IPS-11a (cell line): ENCODE data around the gene SAMD4A.
"Not testable (repeated sequence)": the region's sequence is repeated elsewhere in the genome, so short reads cannot be mapped to it uniquely, and the experiment has no call there.

ENCODE experiments used
- H3K4me3 ChIP-seq: one replicate; pipeline ENCODE4 v1.5.1; 2013; ENCODE audit warnings: low read depth, low read length, control low read depth

The SAMD4A gene

DNA sequence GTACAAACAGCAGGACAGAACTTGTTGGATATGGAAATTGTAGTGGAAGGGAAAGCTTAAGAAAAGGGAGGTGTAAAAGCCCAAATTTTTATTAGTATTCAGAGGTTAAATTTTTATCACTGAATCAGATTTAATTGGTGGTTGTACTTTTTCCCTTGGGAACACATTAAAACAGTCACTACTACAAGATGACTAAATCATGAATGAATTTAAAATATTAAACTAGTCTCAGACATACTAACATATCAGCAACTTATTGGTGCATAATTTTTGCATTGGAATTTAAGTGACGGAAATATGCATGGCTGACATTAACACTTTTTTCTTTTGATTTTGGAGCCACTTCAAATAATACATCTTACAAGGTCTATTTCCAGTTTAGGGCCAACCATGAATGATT is 27.6 kb downstream of the SAMD4A start:
- no peak overlapping the region for H3K4me3 ChIP-seq

DNA sequence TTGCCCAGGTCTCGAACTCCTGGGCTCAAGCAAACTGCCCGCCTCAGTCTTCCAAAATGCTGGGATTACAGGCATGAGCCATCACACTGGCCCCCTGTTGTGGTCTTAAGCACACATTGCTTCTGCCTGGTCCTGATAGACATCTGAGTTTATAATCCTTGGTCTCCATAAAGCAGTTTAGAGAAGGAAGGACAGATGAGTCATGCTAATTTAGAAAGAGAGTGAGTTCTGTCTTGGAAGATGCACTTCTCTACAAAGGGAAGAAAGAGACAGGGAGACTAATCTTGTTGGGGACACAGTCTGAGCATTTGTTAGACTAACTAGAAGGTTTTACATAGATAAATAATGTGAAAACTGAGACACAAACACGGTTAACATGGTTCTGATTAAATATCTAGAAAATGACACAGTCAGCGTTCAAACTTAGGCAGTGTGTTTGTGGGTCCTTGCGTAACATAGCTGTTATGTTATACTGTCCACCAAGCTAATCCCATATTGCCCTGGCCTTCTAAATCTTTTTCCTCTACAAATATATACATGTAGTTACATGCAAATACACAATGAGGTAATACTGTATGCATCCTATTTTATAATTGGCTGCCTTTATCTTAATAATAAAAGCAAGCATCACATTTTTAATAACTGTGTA is 31.0 kb downstream of the SAMD4A start:
- no peak overlapping the region for H3K4me3 ChIP-seq

DNA sequence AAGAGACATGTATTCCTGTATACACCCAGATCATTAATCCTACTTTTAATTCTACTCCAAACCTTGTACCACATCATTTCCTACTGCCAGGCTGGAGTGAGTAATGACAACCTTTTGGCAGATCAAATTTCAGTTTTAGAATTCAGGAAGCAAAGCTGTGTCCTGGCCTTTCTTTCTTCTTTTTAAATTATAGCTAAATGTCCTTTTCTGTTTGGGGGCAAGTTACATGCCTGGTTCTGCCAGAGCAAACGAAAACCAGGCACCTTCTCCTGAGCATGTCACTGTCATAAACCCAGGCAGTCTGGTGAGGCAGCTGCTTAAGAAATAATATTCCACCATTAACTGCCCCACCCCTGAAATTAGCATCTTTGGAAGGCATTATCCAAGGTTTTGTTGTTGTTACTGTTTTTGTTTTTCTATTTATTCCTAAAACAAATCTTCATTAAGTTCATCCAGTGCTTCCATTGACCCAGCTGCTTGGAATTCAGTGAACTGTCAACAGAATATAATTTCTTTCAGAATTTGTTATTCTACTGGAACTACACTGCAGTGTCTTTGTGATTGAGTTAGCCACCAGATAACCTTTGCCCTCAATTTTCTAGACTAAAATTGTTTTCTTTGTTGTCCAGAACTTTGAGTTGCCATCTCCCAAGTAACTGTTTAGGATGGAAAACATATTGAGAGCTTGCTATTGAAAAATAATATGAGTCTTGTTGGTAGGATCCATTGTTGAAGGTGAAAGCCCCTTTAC is 33.2 kb downstream of the SAMD4A start:
- no peak overlapping the region for H3K4me3 ChIP-seq

DNA sequence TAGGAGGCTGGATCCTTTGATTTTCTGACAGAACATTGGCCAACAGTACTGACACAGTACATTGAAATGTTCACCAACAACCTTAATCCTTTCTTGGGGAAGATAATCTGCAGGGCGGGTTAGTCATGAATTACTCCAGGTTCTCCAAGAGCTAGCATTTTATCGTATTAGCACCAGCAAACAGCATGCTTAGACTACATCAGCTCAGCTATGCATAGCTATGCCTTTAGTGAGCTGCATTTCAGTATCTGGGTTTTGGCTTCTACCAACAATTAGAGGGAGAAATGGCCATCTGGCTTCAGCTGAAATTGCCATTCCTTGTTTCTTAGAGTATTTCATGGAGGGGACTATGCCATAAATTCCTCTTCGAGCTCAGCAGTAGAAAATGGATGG is 33.8 kb downstream of the SAMD4A start:
- no peak overlapping the region for H3K4me3 ChIP-seq

DNA sequence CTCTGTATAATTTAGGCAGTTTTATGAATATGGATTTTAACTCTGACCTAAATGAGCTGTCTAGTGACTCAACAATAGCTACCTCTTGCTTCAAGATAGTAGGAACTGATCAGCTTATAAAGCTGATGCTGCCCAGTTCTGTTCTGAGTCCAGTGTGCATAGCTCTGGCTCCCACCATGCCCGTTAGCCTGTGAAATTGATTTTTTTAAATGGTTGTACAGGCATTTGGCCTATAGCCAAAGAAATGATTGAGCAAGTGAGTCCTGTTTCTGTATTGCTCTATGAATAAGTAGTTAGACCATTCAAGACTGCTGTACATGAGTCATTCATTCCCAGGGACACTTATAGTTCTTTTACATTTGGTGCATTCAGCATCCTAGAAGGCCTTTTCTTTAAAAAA is 36.4 kb downstream of the SAMD4A start:
- no peak overlapping the region for H3K4me3 ChIP-seq

DNA sequence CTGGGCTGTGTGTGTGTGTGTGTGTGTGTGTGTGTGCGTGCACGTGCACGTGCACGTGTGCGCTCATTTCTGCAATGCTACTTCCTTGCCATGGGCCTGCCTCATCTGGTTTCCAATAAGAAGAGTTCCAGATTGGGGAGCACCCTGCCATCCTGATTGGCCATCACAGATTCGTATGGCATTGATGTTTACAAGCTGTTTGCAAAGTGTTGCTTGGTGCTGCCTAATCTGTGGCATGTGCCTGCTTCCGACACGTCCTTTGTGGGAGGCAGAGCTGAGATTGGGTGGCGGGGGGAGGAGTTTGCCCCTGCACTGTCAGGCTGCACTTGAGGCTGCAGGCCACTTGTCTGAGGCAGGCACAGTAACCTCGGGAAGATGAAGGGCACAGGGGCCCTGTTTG is 39.2 kb downstream of the SAMD4A start:
- no peak overlapping the region for H3K4me3 ChIP-seq

DNA sequence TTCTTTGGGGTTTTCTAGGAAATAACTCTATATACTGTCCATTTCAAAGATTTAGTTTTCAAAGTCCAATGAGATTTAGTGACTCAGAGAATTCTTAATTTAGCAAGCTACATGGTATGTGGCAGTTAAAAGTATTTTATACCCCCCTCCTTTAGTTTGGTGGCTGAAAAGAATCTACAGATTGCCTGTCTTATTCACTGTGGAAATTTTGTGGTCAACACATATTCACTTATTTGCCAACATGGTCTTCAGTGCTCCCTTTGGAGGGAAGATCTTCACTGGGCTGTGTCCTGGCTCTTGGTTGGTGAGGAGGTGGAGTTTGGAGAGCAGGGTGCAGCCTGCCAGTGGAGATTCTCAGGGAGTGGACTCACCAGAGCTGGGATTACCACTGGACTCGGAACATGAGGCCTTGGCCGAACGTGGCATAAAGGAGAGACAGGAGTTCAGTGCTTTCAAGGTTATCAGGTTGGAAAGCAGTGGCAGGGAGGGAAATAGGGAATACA is 39.8 kb downstream of the SAMD4A start:
- no peak overlapping the region for H3K4me3 ChIP-seq

DNA sequence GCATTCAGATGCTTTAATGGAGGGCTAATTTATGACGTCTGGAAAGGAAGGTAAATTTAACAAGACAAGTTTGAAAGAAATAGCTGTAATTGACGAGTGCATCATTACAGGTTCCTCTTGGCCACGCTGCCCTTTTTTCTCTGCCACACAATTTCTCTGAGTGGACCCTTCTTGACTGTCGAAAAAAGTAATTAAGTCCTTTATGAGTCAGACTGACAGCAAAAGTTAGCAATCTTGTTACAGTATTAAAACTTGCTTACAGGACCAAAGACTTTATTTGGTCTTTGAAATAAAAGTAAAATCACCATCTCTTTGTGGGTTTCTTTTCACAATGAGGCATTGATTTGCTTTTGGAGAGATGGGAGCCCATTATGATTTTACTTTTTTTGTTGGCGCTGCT is 42.6 kb downstream of the SAMD4A start:
- H3K4me3 ChIP-seq, result no peak overlapping the region

DNA sequence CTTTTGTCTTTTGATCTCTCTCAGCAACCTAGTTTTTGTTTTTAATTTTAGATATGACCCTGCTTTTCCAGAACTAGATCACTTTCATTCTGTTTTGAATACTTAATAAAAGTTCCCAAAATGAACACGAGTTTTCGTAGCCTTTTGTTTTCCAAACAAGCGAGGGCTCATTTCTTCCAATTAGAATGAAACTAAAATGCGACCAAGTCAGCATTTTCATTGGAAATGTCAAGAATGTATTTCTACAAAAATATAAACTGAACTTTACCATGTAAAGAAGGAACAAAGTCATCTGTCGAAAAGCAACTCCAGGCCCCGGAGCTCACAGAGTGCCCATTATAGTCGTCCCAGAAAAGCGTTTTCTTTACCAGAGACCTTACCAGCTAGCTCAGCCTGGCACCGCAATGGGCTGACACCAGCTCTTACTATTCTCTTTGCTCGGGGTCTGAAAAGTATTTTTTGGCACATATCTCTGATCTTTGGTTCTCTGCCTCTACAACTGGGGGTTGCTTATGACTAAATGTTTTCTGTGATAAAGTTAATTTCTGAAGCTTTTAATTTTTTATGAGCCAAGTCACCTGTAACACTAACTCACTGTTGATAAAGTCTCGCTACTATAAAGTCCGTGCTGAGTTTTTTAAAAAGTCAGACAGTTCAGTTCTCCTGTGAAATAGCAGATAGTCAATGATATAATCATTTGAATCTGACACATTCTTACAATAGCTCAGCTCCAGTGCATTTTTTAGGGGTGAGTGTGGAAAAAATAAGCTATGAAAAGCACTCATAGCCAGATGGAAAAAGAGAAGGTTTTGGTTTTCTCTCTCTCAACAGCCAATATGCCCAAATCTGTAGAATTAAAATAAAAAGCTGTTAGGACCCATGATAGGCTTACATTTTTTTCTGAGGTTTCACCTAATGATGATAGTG is 43.4 kb downstream of the SAMD4A start:
- H3K4me3 ChIP-seq, result no peak overlapping the region

DNA sequence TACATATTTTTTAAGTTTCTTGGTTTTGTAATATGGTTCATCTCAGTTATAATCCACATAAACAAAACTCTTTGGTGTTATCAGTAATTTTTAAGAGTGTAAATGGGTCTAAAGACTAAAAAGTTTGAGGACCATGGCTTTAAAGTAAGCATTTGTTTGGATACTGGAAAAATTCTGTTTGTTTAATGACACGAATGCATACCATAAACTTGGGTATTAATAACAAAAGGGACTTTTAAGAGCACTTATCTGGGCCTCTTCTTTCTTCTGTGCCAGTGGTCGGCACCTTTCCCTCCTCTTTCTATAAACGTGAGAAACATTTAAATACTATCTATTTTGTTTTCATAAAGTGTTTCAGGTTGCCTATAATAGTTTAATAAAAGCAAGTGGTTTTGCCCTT is 47.4 kb downstream of the SAMD4A start:
- H3K4me3 ChIP-seq, result no peak overlapping the region

DNA sequence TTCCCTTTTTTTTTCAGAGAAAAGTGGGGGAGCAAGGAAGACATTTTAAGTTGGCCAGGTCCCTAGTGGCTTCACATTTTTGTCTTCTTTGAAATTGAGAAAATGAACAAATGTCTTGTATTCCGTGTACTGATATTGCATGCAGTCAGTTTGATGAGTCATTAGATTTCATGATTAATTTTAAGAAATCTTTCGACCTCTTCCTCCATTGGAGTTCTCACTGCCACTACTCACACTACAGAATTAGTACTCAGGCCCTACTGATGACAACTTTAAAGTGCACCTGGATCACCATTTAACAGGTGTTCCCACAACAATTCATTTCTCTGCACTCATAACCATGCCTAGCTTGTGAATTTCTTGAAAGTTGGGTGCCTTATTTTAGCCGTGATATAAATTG is 50.5 kb downstream of the SAMD4A start:
- no peak overlapping the region for H3K4me3 ChIP-seq

DNA sequence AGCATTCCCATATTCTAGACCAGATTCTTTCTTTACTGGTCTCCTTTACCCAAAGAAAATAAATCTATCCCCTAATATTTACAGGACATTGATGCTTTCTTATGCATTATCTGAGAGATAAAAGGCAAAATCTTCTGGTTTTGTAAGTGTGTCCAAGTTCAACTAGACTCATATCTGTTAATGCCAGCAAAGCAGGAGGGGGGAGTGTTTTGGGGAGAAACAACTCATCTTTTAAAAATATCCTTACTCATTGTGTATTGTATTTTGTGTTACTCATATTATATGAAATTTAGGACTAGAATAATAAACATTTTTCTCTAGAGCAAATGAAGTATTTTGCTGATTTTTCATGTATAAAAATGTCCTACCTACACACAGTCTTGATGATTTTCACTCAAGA is 54.8 kb downstream of the SAMD4A start:
- no peak overlapping the region for H3K4me3 ChIP-seq

DNA sequence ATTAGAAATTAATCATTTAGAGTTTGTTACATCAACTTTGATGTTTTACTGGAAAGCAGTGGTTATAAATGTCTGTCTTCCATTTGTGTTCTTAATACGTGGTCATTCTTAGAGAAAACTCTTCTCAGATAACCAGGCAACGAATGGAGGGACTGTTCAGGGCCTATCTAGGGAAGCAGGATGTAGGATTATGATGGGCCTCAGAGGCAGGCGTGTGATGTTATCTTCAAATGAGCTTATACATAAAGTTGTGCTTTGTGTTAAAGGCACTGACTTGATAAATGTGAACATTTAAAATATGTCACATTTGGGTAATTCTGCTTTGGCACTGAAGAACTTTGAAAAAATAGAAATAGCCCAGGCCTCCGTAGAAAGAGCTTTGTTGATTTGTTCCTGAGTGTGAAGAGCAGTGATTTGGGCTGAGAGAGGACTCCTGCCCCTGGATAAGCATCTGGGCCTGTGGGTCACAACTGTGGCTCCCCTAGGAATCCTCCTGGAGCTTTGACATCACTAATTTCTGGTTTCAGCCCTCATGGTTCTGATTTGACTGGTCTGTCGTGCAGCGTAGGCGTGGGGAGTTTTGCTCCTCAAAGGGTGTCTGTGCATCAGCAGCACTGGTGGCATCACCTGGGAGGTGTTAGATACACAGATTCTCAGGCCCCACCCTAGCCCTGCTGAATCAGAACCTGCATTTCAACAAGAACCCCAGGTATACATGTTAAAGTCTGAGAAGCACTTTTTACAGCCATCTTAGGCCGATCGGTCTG is 55.4 kb downstream of the SAMD4A start:
- no peak overlapping the region for H3K4me3 ChIP-seq

DNA sequence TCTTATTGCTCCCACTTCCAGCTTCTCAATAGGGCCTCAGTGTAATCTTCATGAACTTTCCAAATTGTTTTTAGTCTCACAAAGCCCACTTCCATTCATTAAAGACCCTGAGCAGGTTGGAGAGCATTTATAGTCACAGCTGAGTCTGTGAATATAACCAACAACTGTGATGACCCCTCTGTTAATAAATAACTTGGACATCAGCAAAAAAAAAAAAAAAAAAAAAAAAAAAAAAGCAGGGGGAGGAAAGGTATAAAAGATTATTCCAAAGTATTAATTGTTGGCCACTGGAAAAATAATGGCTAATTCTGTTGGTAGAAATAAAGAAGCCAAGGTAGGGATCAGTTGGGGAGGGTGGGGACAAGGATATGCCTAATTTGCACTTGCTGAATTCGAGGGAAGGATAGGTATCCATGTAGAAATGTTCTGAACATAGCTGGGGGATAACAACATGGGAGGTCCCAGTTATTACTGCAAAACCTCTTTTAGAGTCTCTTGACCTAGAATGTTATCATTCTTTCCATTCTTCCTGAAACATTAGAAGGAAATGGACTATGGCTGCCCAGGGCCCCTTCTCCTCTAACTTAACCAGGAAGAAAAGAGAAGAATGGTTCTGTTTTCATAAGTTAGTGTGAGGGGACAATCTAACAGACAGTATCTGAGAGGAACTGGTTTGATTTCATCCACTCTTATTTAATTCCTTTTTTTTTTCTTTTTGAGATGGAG is 56.5 kb downstream of the SAMD4A start:
- H3K4me3 ChIP-seq, result no peak overlapping the region

DNA sequence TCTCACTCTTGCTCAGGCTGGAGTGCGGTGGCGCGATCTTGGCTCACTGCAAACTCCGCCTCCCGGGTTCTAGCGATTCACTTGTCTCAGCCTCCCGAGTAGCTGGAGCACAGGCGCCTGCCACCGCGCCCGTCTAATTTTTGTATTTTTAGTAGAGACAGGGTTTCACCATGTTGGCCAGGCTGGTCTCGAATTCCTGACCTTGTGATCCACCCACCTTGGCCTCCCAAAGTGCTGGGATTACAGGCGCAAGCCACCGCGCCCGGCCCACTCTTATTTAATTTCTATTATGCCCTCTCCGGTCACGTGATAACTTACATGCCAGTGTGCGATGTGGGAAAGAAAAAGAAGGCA is 57.1 kb downstream of the SAMD4A start:
- not testable (repeated sequence) for H3K4me3 ChIP-seq

DNA sequence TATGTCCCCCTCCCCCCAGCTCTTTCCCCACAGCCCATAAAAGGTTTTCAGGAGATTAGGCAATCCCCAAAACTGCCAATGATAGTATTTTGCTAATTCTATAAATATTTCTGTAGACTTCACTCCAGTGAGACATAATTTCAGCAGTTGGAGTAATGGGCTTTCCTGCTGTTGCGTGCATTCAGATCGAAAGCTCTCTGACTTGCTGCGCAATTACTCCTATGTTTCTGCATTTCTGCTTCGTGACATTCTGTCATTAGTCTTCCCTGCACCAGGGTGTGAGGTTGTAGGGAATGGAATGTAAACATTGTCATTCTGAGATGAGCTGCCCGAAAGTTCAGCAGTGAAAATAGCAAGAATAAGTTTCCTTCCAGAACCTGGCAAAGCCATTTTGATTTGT is 58.2 kb downstream of the SAMD4A start:
- H3K4me3 ChIP-seq, result no peak overlapping the region

DNA sequence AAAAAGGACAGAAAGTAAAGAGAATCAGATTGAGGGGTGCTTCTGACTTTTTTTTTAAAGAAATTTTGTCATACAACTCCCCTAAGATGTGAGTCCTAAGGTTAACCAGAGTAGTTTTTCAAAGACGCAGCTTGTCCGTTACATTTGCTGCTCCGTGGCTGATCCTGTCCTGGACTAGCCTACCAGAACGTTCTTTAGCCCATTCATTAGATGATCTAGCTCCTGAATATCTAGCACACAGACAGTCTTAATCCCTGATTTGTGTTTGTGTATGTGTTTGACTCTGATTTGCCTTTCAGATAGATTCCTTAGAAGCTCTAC is 60.3 kb downstream of the SAMD4A start:
- H3K4me3 ChIP-seq, result no peak overlapping the region

DNA sequence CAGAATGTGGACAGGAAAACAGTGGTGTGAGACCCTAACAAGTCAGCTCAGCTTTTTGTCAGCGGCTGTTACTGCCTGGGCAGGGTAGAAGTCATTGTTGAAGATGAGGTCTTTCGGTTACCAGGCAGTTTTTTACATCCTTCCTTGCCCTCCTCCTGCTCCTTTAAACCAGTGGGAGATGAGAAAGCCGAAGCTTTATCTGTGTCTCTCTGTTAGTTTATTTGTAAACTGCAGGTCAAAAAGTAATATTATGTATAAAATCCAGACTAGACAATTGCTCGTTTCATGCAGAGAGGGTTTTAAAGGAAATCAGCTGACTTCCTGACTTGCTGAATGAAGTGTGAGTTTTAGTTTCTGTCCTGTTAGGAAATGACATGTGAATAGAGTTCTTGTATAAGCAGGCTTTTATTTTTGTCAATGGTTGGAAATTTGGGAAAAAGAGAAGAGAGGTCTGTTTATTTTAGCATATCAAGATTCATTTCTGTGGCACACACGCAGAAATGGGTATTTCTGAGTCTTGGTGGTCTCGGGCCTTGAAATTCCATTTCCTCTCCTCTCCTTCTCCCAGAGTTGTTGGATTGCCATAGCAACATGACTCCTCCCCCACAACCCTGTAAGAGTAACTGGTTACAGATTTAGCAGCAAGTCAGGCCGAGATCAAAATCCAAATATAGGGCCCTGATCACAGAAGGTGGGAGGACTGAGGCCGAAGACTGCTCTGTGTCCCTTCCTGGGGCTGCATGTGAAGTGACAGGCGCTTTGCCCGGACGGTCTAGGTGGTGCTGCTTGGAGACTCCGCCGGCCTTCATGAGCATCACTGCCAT is 60.8 kb downstream of the SAMD4A start:
- H3K4me3 ChIP-seq, result no peak overlapping the region

DNA sequence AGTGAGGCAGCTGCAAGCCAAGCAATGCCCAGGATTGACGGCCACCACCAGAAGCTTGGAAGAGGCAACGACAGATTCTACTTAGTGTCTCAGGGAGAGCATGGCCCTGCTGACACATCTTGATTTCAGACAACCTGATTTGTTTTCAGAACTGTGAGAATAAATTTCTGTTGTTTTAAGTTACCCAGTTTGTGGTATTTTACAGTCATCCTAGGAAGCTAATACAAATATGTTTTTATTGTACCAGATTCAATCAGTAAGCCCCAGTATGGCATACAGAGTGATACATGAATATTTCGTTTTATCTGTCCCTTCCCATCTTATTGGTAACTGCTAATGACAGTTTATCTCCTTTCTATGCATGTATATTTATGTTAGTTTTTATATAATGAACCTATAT is 62.3 kb downstream of the SAMD4A start:
- no peak overlapping the region for H3K4me3 ChIP-seq
